ENCODE data around the gene FAM3C. TPM values are rescaled to one million over a fixed set of nuclear protein-coding genes. Genes with fewer than 3 reads are reported as not detected.

The FAM3C gene
- total RNA-seq, 1 experiment from 2014 or later: 26.1 TPM

GRCh38 chr7:121334376-121334775 is 61.7 kb downstream of the FAM3C start:
- DNase-seq: no peak
- no peaks in the 10 kb centered on the region for H3K27me3 ChIP-seq (ENCODE audit: low read length)
- H3K79me2 ChIP-seq (ENCODE audit: low read length): no peaks in the 10 kb centered on the region
- H3K9me3 ChIP-seq (ENCODE audit: low read length): no peaks in the 10 kb centered on the region
- no peaks in the 10 kb centered on the region for H4K20me1 ChIP-seq (ENCODE audit: insufficient read depth, low read depth, low read length)
- H3K9me2 ChIP-seq (replicated peaks; ENCODE audit: insufficient read depth, low read length): no peaks in the 10 kb centered on the region
- H3K9ac ChIP-seq (ENCODE audit: low read length): no peak overlapping the region
- no peak overlapping the region for H3K4me3 ChIP-seq (ENCODE audit: low read length)
- H3K4me2 ChIP-seq (ENCODE audit: low read depth, low read length, poor library complexity, severe bottlenecking): no peak overlapping the region
- no peak overlapping the region for H3K27ac ChIP-seq (ENCODE audit: low read length)
- no peaks in the 10 kb centered on the region for H3K4me1 ChIP-seq (ENCODE audit: low read length)
- H3K36me3 ChIP-seq (ENCODE audit: insufficient read depth, low read length): no peaks in the 10 kb centered on the region
- H2AFZ ChIP-seq (ENCODE audit: low read length): no peak overlapping the region

GRCh38 chr7:121331574-121331973 is 64.5 kb downstream of the FAM3C start:
- Histone ChIP-seq H3K79me2 (ENCODE audit: low read length) (no peaks in the 10 kb centered on the region), H3K9me3 (ENCODE audit: low read length) (no peaks in the 10 kb centered on the region), H3K4me3 (ENCODE audit: low read length) (no peak overlapping the region), H3K36me3 (ENCODE audit: insufficient read depth, low read length) (no peaks in the 10 kb centered on the region), H4K20me1 (ENCODE audit: insufficient read depth, low read depth, low read length) (no peaks in the 10 kb centered on the region), H3K27me3 (ENCODE audit: low read length) (no peaks in the 10 kb centered on the region), H3K9ac (ENCODE audit: low read length) (no peak overlapping the region), H3K4me1 (ENCODE audit: low read length) (no peaks in the 10 kb centered on the region), H3K4me2 (ENCODE audit: low read depth, low read length, poor library complexity, severe bottlenecking) (no peak overlapping the region), H3K27ac (ENCODE audit: low read length) (no peak overlapping the region), H2AFZ (ENCODE audit: low read length) (no peak overlapping the region), H3K9me2 (replicated peaks; ENCODE audit: insufficient read depth, low read length) (no peaks in the 10 kb centered on the region)
- DNase-seq: no peak

GRCh38 chr7:121331048-121331447 is 65.1 kb downstream of the FAM3C start:
- Histone ChIP-seq H3K9ac (ENCODE audit: low read length) (no peak overlapping the region), H3K9me3 (ENCODE audit: low read length) (no peaks in the 10 kb centered on the region), H3K9me2 (replicated peaks; ENCODE audit: insufficient read depth, low read length) (no peaks in the 10 kb centered on the region), H3K27ac (ENCODE audit: low read length) (no peak overlapping the region), H4K20me1 (ENCODE audit: insufficient read depth, low read depth, low read length) (no peaks in the 10 kb centered on the region), H3K4me3 (ENCODE audit: low read length) (no peak overlapping the region), H3K79me2 (ENCODE audit: low read length) (no peaks in the 10 kb centered on the region), H2AFZ (ENCODE audit: low read length) (no peak overlapping the region), H3K4me2 (ENCODE audit: low read depth, low read length, poor library complexity, severe bottlenecking) (no peak overlapping the region), H3K4me1 (ENCODE audit: low read length) (no peaks in the 10 kb centered on the region), H3K27me3 (ENCODE audit: low read length) (no peaks in the 10 kb centered on the region), H3K36me3 (ENCODE audit: insufficient read depth, low read length) (no peaks in the 10 kb centered on the region)
- DNase-seq: no peak

- Histone ChIP-seq H3K4me2 (ENCODE audit: low read depth, low read length, poor library complexity, severe bottlenecking) (no peak overlapping the region), H3K9me2 (replicated peaks; ENCODE audit: insufficient read depth, low read length) (no peaks in the 10 kb centered on the region), H3K4me3 (ENCODE audit: low read length) (no peak overlapping the region), H3K9ac (ENCODE audit: low read length) (no peak overlapping the region), H3K9me3 (ENCODE audit: low read length) (no peaks in the 10 kb centered on the region), H4K20me1 (ENCODE audit: insufficient read depth, low read depth, low read length) (no peaks in the 10 kb centered on the region), H3K4me1 (ENCODE audit: low read length) (no peaks in the 10 kb centered on the region), H3K27ac (ENCODE audit: low read length) (no peak overlapping the region), H3K36me3 (ENCODE audit: insufficient read depth, low read length) (no peaks in the 10 kb centered on the region), H3K27me3 (ENCODE audit: low read length) (no peaks in the 10 kb centered on the region), H2AFZ (ENCODE audit: low read length) (no peak overlapping the region), H3K79me2 (ENCODE audit: low read length) (no peaks in the 10 kb centered on the region)
- no peak for DNase-seq
These were observed 65.9 kb downstream of the FAM3C start for GRCh38 chr7:121330053-121330833.

- H3K79me2 ChIP-seq (ENCODE audit: low read length): no peaks in the 10 kb centered on the region
- no peak overlapping the region for H3K4me3 ChIP-seq (ENCODE audit: low read length)
- no peak overlapping the region for H3K9ac ChIP-seq (ENCODE audit: low read length)
- H3K9me3 ChIP-seq (ENCODE audit: low read length): no peaks in the 10 kb centered on the region
- H3K27me3 ChIP-seq (ENCODE audit: low read length): no peaks in the 10 kb centered on the region
- no peaks in the 10 kb centered on the region for H3K36me3 ChIP-seq (ENCODE audit: insufficient read depth, low read length)
- no peaks in the 10 kb centered on the region for H4K20me1 ChIP-seq (ENCODE audit: insufficient read depth, low read depth, low read length)
- no peaks in the 10 kb centered on the region for H3K4me1 ChIP-seq (ENCODE audit: low read length)
- no peak overlapping the region for H2AFZ ChIP-seq (ENCODE audit: low read length)
- no peak overlapping the region for H3K27ac ChIP-seq (ENCODE audit: low read length)
- no peaks in the 10 kb centered on the region for H3K9me2 ChIP-seq (replicated peaks; ENCODE audit: insufficient read depth, low read length)
- DNase-seq: no peak
- no peak overlapping the region for H3K4me2 ChIP-seq (ENCODE audit: low read depth, low read length, poor library complexity, severe bottlenecking)
These were observed 66.7 kb downstream of the FAM3C start for GRCh38 chr7:121329191-121330052.

- Histone ChIP-seq H3K79me2 (ENCODE audit: low read length) (no peaks in the 10 kb centered on the region), H3K9me3 (ENCODE audit: low read length) (no peaks in the 10 kb centered on the region), H3K9me2 (replicated peaks; ENCODE audit: insufficient read depth, low read length) (no peaks in the 10 kb centered on the region), H3K4me1 (ENCODE audit: low read length) (no peaks in the 10 kb centered on the region), H3K9ac (ENCODE audit: low read length) (no peak within 1 kb of the TSS), H3K27ac (ENCODE audit: low read length) (no peak within 1 kb of the TSS), H3K27me3 (ENCODE audit: low read length) (no peaks in the 10 kb centered on the region), H3K4me2 (ENCODE audit: low read depth, low read length, poor library complexity, severe bottlenecking) (no peak within 1 kb of the TSS), H2AFZ (ENCODE audit: low read length) (no peak within 1 kb of the TSS), H3K36me3 (ENCODE audit: insufficient read depth, low read length) (no peaks in the 10 kb centered on the region), H3K4me3 (ENCODE audit: low read length) (no peak within 1 kb of the TSS), H4K20me1 (ENCODE audit: insufficient read depth, low read depth, low read length) (no peaks in the 10 kb centered on the region)
- no peak for DNase-seq
These were observed 67.5 kb downstream of the FAM3C start, which contains the start of gene WNT16 for GRCh38 chr7:121328508-121329190. TSS of gene WNT16 (plus strand) at chr7:121329000. CDS start at chr7:121329293, 293 bp downstream.

GRCh38 chr7:121327671-121328070 is 68.4 kb downstream of the FAM3C start:
- Histone ChIP-seq H3K79me2 (ENCODE audit: low read length) (no peaks in the 10 kb centered on the region), H3K4me1 (ENCODE audit: low read length) (no peaks in the 10 kb centered on the region), H4K20me1 (ENCODE audit: insufficient read depth, low read depth, low read length) (no peaks in the 10 kb centered on the region), H3K9me2 (replicated peaks; ENCODE audit: insufficient read depth, low read length) (no peaks in the 10 kb centered on the region), H3K36me3 (ENCODE audit: insufficient read depth, low read length) (no peaks in the 10 kb centered on the region), H3K27me3 (ENCODE audit: low read length) (no peaks in the 10 kb centered on the region), H3K4me2 (ENCODE audit: low read depth, low read length, poor library complexity, severe bottlenecking) (no peak overlapping the region), H3K9ac (ENCODE audit: low read length) (no peak overlapping the region), H3K9me3 (ENCODE audit: low read length) (no peaks in the 10 kb centered on the region), H3K4me3 (ENCODE audit: low read length) (no peak overlapping the region), H3K27ac (ENCODE audit: low read length) (no peak overlapping the region), H2AFZ (ENCODE audit: low read length) (no peak overlapping the region)
- no peak for DNase-seq
